H1 (cell line): Measurements from ENCODE around the gene ARL2. TPM values are rescaled to one million over a fixed set of nuclear protein-coding genes. Genes with fewer than 3 reads are reported as not detected.

ENCODE experiments used
- CTCF ChIA-PET: fragments of 300-600 bp; sonication (Branson Sonifier 250); formaldehyde crosslinking; loops from one replicate; lab custom pipeline; 2021; ENCODE audit not compliant: partially characterized antibody; lab: Charles Lee
- POLR2A ChIA-PET: fragments of 300-600 bp; sonication (Branson Sonifier 250); formaldehyde crosslinking; loops from one replicate; lab custom pipeline; 2021; ENCODE audit warnings: inconsistent platforms; ENCODE audit not compliant: partially characterized antibody; lab: Charles Lee
- DNase-seq, 2 experiments: peaks; one replicate each; pipeline versions ENCODE4 v3.0.0 to v3.0.0-alpha.2; 2010 to 2022; ENCODE audit warnings: low spot score in 2 of 2, low read depth in 1 of 2, mixed read lengths in 1 of 2
- FAIRE-seq: peaks from 2 replicates; lab custom pipeline; 2011; peaks lifted over from hg19 to GRCh38; lab: Jason Lieb, UNC
- H2AFZ ChIP-seq: 2 replicates; pipeline ENCODE4 v1.8.1; 2012; ENCODE audit warnings: low read length, inconsistent platforms
- H2AK5ac ChIP-seq: 2 replicates; pipeline ENCODE4 v1.6.1; 2013; ENCODE audit warnings: low read depth, low read length
- H2BK120ac ChIP-seq: replicated peaks from 2 replicates; pipeline ENCODE3; 2013; ENCODE audit warnings: low read depth, low read length, inconsistent platforms
- H2BK12ac ChIP-seq: 2 replicates; pipeline ENCODE4 v1.6.1; 2013; ENCODE audit warnings: low read depth, low read length
- H2BK15ac ChIP-seq: 2 replicates; pipeline ENCODE4 v1.6.1; 2013; ENCODE audit warnings: low read length
- H2BK20ac ChIP-seq: 2 replicates; pipeline ENCODE4 v1.6.1; 2013; ENCODE audit warnings: low read length
- H2BK5ac ChIP-seq: 2 replicates; pipeline ENCODE4 v1.6.1; 2013; ENCODE audit warnings: low read depth, low read length
- H3K14ac ChIP-seq: 2 replicates; pipeline ENCODE4 v1.6.1; 2013; ENCODE audit warnings: inconsistent platforms; ENCODE audit not compliant: insufficient read length
- H3K18ac ChIP-seq: 2 replicates; pipeline ENCODE4 v1.6.1; 2013; ENCODE audit warnings: low read length; ENCODE audit errors: extremely low read depth
- H3K23ac ChIP-seq: 2 replicates; pipeline ENCODE4 v1.6.1; 2013; ENCODE audit warnings: inconsistent platforms; ENCODE audit not compliant: insufficient read length
- H3K23me2 ChIP-seq: 2 replicates; pipeline ENCODE4 v1.6.1; 2013; ENCODE audit warnings: low read depth, low read length
- H3K27ac ChIP-seq: 2 replicates; pipeline ENCODE4 v1.6.1; 2011; ENCODE audit warnings: low read depth, low read length, inconsistent platforms
- H3K27me3 ChIP-seq, 4 experiments: replicated peaks in 1 of 4; 1 replicate in 1 of 4; 2 replicates in 3 of 4; pipeline versions ENCODE4 v1.6.1 to v1.8.1; 2011 to 2013; ENCODE audit warnings: low read length in 3 of 4, mild to moderate bottlenecking in 3 of 4, inconsistent platforms in 2 of 4, mixed read lengths in 2 of 4, moderate library complexity in 1 of 4; ENCODE audit not compliant: control insufficient read depth in 3 of 4, insufficient read depth in 3 of 4; ENCODE audit errors: extremely low read depth in 1 of 4
- H3K36me3 ChIP-seq, 4 experiments: 2 replicates each; pipeline versions ENCODE4 v1.6.1 to v1.8.1; 2011 to 2013; ENCODE audit warnings: mild to moderate bottlenecking in 4 of 4, low read length in 3 of 4, moderate library complexity in 2 of 4, control low read depth in 1 of 4, inconsistent platforms in 1 of 4; ENCODE audit not compliant: insufficient read depth in 4 of 4, control insufficient read depth in 2 of 4
- H3K4ac ChIP-seq: replicated peaks from 2 replicates; pipeline ENCODE3; 2013; ENCODE audit warnings: low read length, low read depth, mixed read lengths, inconsistent platforms; ENCODE audit not compliant: insufficient read length
- H3K4me1 ChIP-seq, 4 experiments: replicated peaks in 1 of 4; 1 replicate in 1 of 4; 2 replicates in 3 of 4; pipeline versions ENCODE4 v1.6.1 to v1.8.1; 2011 to 2013; ENCODE audit warnings: low read length in 3 of 4, inconsistent platforms in 2 of 4, mixed read lengths in 1 of 4; ENCODE audit not compliant: insufficient read depth in 4 of 4, control insufficient read depth in 3 of 4
- H3K4me2 ChIP-seq, 2 experiments: 2 replicates each; pipeline versions ENCODE4 v1.6.1 to v1.8.1; 2011 to 2013; ENCODE audit warnings: low read depth in 2 of 2, low read length in 2 of 2, control low read depth in 1 of 2, inconsistent platforms in 1 of 2, mild to moderate bottlenecking in 1 of 2; ENCODE audit not compliant: insufficient read depth in 1 of 2
- H3K4me3 ChIP-seq, 4 experiments: fragments of 200-600, 300-600 bp in 1 of 4; sonication (generic), shearing (Covaris generic), sonication (Bioruptor Twin) in 1 of 4; 2 replicates each; pipeline versions ENCODE4 v1.5.1 to v1.8.1; 2011 to 2016; ENCODE audit warnings: low read length in 4 of 4, low read depth in 3 of 4, control low read depth in 2 of 4, inconsistent platforms in 2 of 4, mild to moderate bottlenecking in 2 of 4, mixed read lengths in 1 of 4, moderate library complexity in 1 of 4; ENCODE audit not compliant: insufficient read depth in 2 of 4; ENCODE audit errors: extremely low read depth in 1 of 4
- H3K56ac ChIP-seq: replicated peaks from 2 replicates; pipeline ENCODE3; 2013; ENCODE audit warnings: low read depth, mild to moderate bottlenecking, mixed read lengths, low read length, inconsistent platforms; ENCODE audit not compliant: insufficient read length
- H3K79me1 ChIP-seq: 2 replicates; pipeline ENCODE4 v1.6.1; 2013; ENCODE audit warnings: low read depth, low read length, control low read depth
- H3K79me2 ChIP-seq, 2 experiments: 2 replicates each; pipeline versions ENCODE4 v1.6.1 to v1.8.1; 2012 to 2013; ENCODE audit warnings: low read length in 2 of 2, mild to moderate bottlenecking in 2 of 2, inconsistent platforms in 1 of 2; ENCODE audit not compliant: insufficient read depth in 2 of 2, control insufficient read depth in 1 of 2
- H3K9ac ChIP-seq, 4 experiments: replicated peaks in 1 of 4; 1 replicate in 1 of 4; 2 replicates in 3 of 4; pipeline versions ENCODE4 v1.6.1 to v1.8.1; 2011 to 2013; ENCODE audit warnings: low read depth in 3 of 4, low read length in 3 of 4, control low read depth in 2 of 4, mild to moderate bottlenecking in 2 of 4, moderate library complexity in 2 of 4, inconsistent platforms in 1 of 4; ENCODE audit errors: extremely low read depth in 1 of 4
- H3K9me3 ChIP-seq, 2 experiments: 2 replicates each; pipeline versions ENCODE4 v1.6.1 to v1.8.1; 2012 to 2013; ENCODE audit warnings: mild to moderate bottlenecking in 2 of 2, moderate library complexity in 2 of 2, control low read depth in 1 of 2, inconsistent platforms in 1 of 2, low read depth in 1 of 2, low read length in 1 of 2, mixed read lengths in 1 of 2; ENCODE audit not compliant: insufficient read depth in 2 of 2
- H4K20me1 ChIP-seq, 2 experiments: replicated peaks in 1 of 2; 2 replicates each; pipeline versions ENCODE3 to v1.8.1; 2011 to 2013; ENCODE audit warnings: inconsistent platforms in 2 of 2, low read length in 2 of 2, mild to moderate bottlenecking in 1 of 2; ENCODE audit not compliant: insufficient read depth in 2 of 2, control insufficient read depth in 1 of 2
- H4K5ac ChIP-seq: 2 replicates; pipeline ENCODE4 v1.6.1; 2013; ENCODE audit warnings: low read length, low read depth, mixed read lengths, inconsistent platforms; ENCODE audit not compliant: insufficient read length
- H4K8ac ChIP-seq: 2 replicates; pipeline ENCODE4 v1.8.0; 2013; ENCODE audit warnings: mild to moderate bottlenecking, moderate library complexity, low read length, inconsistent platforms; ENCODE audit not compliant: insufficient read depth; ENCODE audit errors: extremely low read depth
- H4K91ac ChIP-seq: replicated peaks from 2 replicates; pipeline ENCODE3; 2013; ENCODE audit warnings: low read length, mixed read lengths, inconsistent platforms; ENCODE audit not compliant: insufficient read length
- ASH2L ChIP-seq: fragments of 200-600, 300-600 bp; sonication (generic); IDR thresholded peaks from one replicate; pipeline ENCODE4 v1.7.1; 2017; ENCODE audit warnings: low read length
- CEBPB ChIP-seq: IDR thresholded peaks from 2 replicates; pipeline ENCODE4 v1.6.1; 2012; ENCODE audit warnings: low read depth, low read length
- CHD1 ChIP-seq: IDR thresholded peaks from 2 replicates; pipeline ENCODE4 v1.6.1; 2012; ENCODE audit warnings: low read depth, low read length, improper control_type of control experiment
- MAFK ChIP-seq: IDR thresholded peaks from 2 replicates; pipeline ENCODE4 v1.6.1; 2012; ENCODE audit warnings: low read depth, mild to moderate bottlenecking, improper control_type of control experiment, low read length
- POLR2A ChIP-seq, 2 experiments: IDR thresholded peaks; 1 replicate in 1 of 2; 2 replicates in 1 of 2; pipeline ENCODE4 v1.6.1; 2011; ENCODE audit warnings: low read depth in 2 of 2, low read length in 2 of 2, mild to moderate bottlenecking in 2 of 2; ENCODE audit errors: control extremely low read depth in 1 of 2
- POLR2AphosphoS5 ChIP-seq: IDR thresholded peaks from 2 replicates; pipeline ENCODE4 v1.6.1; 2011; ENCODE audit warnings: low read depth, low read length
- RNF2 ChIP-seq: fragments of 200-900, 300-1000 bp; sonication (generic); IDR thresholded peaks from 2 replicates; pipeline ENCODE4 v1.7.1; 2016; ENCODE audit warnings: borderline replicate concordance, low read depth, mild to moderate bottlenecking, antibody characterized with exemption, low read length; ENCODE audit not compliant: poor library complexity, severe bottlenecking; ENCODE audit errors: missing control alignments
- SIRT6 ChIP-seq: IDR thresholded peaks from one replicate; pipeline ENCODE4 v1.7.1; 2012; ENCODE audit warnings: low read length, inconsistent platforms
- WGBS, 2 experiments: shearing (Covaris generic) in 1 of 2; methylation state at CpG; one replicate each; pipeline versions ENCODE4 v1.1.6 to v1.1.7; 2013 to 2015; ENCODE audit warnings: low lambda C conversion rate in 2 of 2, mixed read lengths in 2 of 2, inconsistent platforms in 1 of 2, low coverage in 1 of 2, missing lambda C conversion rate in 1 of 2; ENCODE audit not compliant: insufficient replicate concordance in 2 of 2, insufficient coverage in 1 of 2, insufficient read length in 1 of 2; ENCODE audit errors: extremely low coverage in 1 of 2, missing lambda C conversion rate in 1 of 2; 5-methylcytosine and 5-hydroxymethylcytosine counted together
- polyA plus RNA-seq, 7 experiments: library from polyadenylated mRNA; depleted of rRNA in 3 of 7; stranded (reverse) in 5 of 7; unstranded in 2 of 7; fragments of >200 nt in 5 of 7; fragments of 200-250 nt in 2 of 7; gene quantifications; 1 replicate in 5 of 7; 2 replicates in 1 of 7; 4 replicates in 1 of 7; pipeline versions ENCODE4 v1.2.1 to v1.2.3, GENCODE V29; 2011 to 2013; ENCODE audit warnings: missing spikeins in 2 of 7, mixed read lengths in 2 of 7
- total RNA-seq: library from RNA; stranded (reverse); fragmentation: NEBNext Ultra II Directional; extraction: Animal tissue kit (Norgen Biotek cat#: 25700); gene quantifications from 2 replicates; pipeline ENCODE4 v1.2.1, GENCODE V29; 2021

Gene ARL2
- total and polyA plus RNA-seq, 2 of the 8 experiments (the other 6 are each of a cell fraction or from before 2014, with no cell fraction given): 186 to 535 TPM

- no peak overlapping the region for H3K4ac ChIP-seq
- no peaks in the 10 kb centered on the region for H4K20me1 ChIP-seq
- H3K9ac ChIP-seq: no peak overlapping the region
- no peaks in the 10 kb centered on the region for H3K36me3 ChIP-seq
- ChIA-PET CTCF (interaction anchor here (1.2 to 2.9 kb wide), 7 partner anchors 9 to 155 kb away, joined by 3 to 11 read pairs (median 6); partner anchors contain the start of gene ARL2), POLR2A (no interaction called here)
- no peak overlapping the region for H3K4me2 ChIP-seq
- H3K79me1 ChIP-seq: no peaks in the 10 kb centered on the region
- H2BK15ac ChIP-seq: no peak overlapping the region
- FAIRE-seq: no peak
- no peak overlapping the region for H2BK12ac ChIP-seq
- H2AFZ ChIP-seq: no peak overlapping the region
- no peak overlapping the region for H2AK5ac ChIP-seq
- no peak overlapping the region for H3K14ac ChIP-seq
- DNase-seq: no peak
- H3K79me2 ChIP-seq: no peaks in the 10 kb centered on the region
- no peaks in the 10 kb centered on the region for H3K4me1 ChIP-seq
- no peak overlapping the region for H4K91ac ChIP-seq
- H3K18ac ChIP-seq: no peak overlapping the region
- H2BK20ac ChIP-seq: no peak overlapping the region
- no peak overlapping the region for H3K27ac ChIP-seq
- H2BK5ac ChIP-seq: no peak overlapping the region
- no peak overlapping the region for H3K4me3 ChIP-seq
- H2BK120ac ChIP-seq: no peak overlapping the region
- no peaks in the 10 kb centered on the region for H3K9me3 ChIP-seq
- no peaks in the 10 kb centered on the region for H3K27me3 ChIP-seq
- H3K56ac ChIP-seq: no peak overlapping the region
- no peak overlapping the region for H3K23ac ChIP-seq
- H3K23me2 ChIP-seq: no peaks in the 10 kb centered on the region
- H4K5ac ChIP-seq: no peak overlapping the region
- no peak overlapping the region for H4K8ac ChIP-seq
- WGBS, 2 experiments: 87% methylated on average over 3 of the region's 5 CpGs; no CpG with 5 or more reads in 1 of the 2 experiments
- TF ChIP-seq ASH2L (no peak), POLR2AphosphoS5 (no peak), MAFK (no peak), CHD1 (no peak), POLR2A (IDR thresholded peaks at IDR 0.05; ENCODE audit: control extremely low read depth in 1 of 2, low read depth in 2 of 2, low read length in 2 of 2) (no peak), CEBPB (no peak), RNF2 (no peak), SIRT6 (no peak)
Observed at GRCh38 chr11:65002706-65003105, 11.3 kb upstream of the ARL2 start.
